GM19328 (cell line): Measurements from ENCODE around the gene BATF2.
"Not testable (repeated sequence)": the region's sequence is repeated elsewhere in the genome, so short reads cannot be mapped to it uniquely, and the experiment has no call there.

Experiments used
- ATAC-seq: cut with Tn5 transposase; IDR thresholded peaks from one replicate; pipeline ENCODE4 v1.9.1; 2021; ENCODE audit warnings: mild to moderate bottlenecking, moderate library complexity; ENCODE audit not compliant: unreplicated experiment

Gene BATF2

GRCh38 chr11:65013888-65014725 is 17.3 kb upstream of the BATF2 start, which contains the start of gene ARL2:
ARL2 (plus strand) TSS chr11:65014160; CDS start chr11:65014208, 48 bp downstream.
- ATAC-seq, result peak; percentile 72

GRCh38 chr11:65013130-65013887 is 16.5 kb upstream of the BATF2 start:
- peak; percentile 55 for ATAC-seq

- no peak for ATAC-seq
These were observed 12.1 kb upstream of the BATF2 start for GRCh38 chr11:65008873-65009272.

GRCh38 chr11:65008016-65008415 is 11.2 kb upstream of the BATF2 start:
- no peak for ATAC-seq

- not testable (repeated sequence) for ATAC-seq
These were observed 7.2 kb upstream of the BATF2 start for GRCh38 chr11:65003968-65004367.

GRCh38 chr11:65003282-65003681 is 6.5 kb upstream of the BATF2 start:
- ATAC-seq, result no peak

GRCh38 chr11:65002706-65003105 is 5.9 kb upstream of the BATF2 start:
- ATAC-seq, result no peak

- no peak for ATAC-seq
These were observed 2.7 kb upstream of the BATF2 start for GRCh38 chr11:64999478-64999877.

GRCh38 chr11:64998690-64999431 is 2.1 kb upstream of the BATF2 start:
- ATAC-seq, result no peak

GRCh38 chr11:64998141-64998540 is 1.4 kb upstream of the BATF2 start:
- no peak for ATAC-seq

- ATAC-seq, result no peak
These were observed 453 bp downstream of the BATF2 start for GRCh38 chr11:64996327-64996709.

- ATAC-seq, result no peak
These were observed 2.5 kb downstream of the BATF2 start for GRCh38 chr11:64994318-64994717.

GRCh38 chr11:64990222-64990923 is 6.4 kb downstream of the BATF2 start:
- no peak for ATAC-seq

GRCh38 chr11:64989416-64989815 is 7.4 kb downstream of the BATF2 start:
- no peak for ATAC-seq

GRCh38 chr11:64987998-64988854 is 8.5 kb downstream of the BATF2 start:
- no peak for ATAC-seq

GRCh38 chr11:64983339-64983738 is 13.4 kb downstream of the BATF2 start:
- not testable (repeated sequence) for ATAC-seq

- no peak for ATAC-seq
These were observed 20.1 kb downstream of the BATF2 start for GRCh38 chr11:64976651-64977050.

GRCh38 chr11:64974124-64974523 is 22.6 kb downstream of the BATF2 start:
- no peak for ATAC-seq

GRCh38 chr11:64971421-64972233 is 25.1 kb downstream of the BATF2 start, which contains the start of gene MAJIN:
MAJIN (minus strand) TSS chr11:64972108; CDS start chr11:64959405, 12,703 bp downstream.
- ATAC-seq, result no peak
